Stimulated activated CD4-positive, alpha-beta T cell treated with anti-CD3 and anti-CD28 coated beads, Interleukin-12 subunit alpha, Interleukin-12 subunit beta, amount 100 ng/mL, for 4 hours (primary cell): ENCODE results near the gene RRAD.
"Not testable (repeated sequence)": the region's sequence is repeated elsewhere in the genome, so short reads cannot be mapped to it uniquely, and the experiment has no call there.

Experiments
- DNase-seq: peaks from one replicate; pipeline ENCODE4 v3.0.0-alpha.2; 2020

Gene RRAD

GRCh38 chr16:66950971-66951790, 25.8 kb upstream of the RRAD start:
- DNase-seq, result no peak

GRCh38 chr16:66950437-66950836, 25.1 kb upstream of the RRAD start:
- DNase-seq, result no peak

- DNase-seq, result no peak
These were observed 24.1 kb upstream of the RRAD start for GRCh38 chr16:66949472-66949871.

GRCh38 chr16:66948837-66949225, 23.5 kb upstream of the RRAD start:
- no peak for DNase-seq

GRCh38 chr16:66948134-66948836, 22.9 kb upstream of the RRAD start:
- no peak for DNase-seq

GRCh38 chr16:66947302-66948065, 22.1 kb upstream of the RRAD start:
- peak; percentile 80 for DNase-seq

GRCh38 chr16:66946974-66947301, 21.6 kb upstream of the RRAD start:
- DNase-seq, result no peak

GRCh38 chr16:66946541-66946940, 21.2 kb upstream of the RRAD start:
- DNase-seq, result no peak

- DNase-seq, result no peak
These were observed 20.6 kb upstream of the RRAD start for GRCh38 chr16:66945939-66946338.

GRCh38 chr16:66944971-66945370, 19.6 kb upstream of the RRAD start:
- not testable (repeated sequence) for DNase-seq

GRCh38 chr16:66944054-66944441, 18.7 kb upstream of the RRAD start:
- DNase-seq, result no peak

- no peak for DNase-seq
These were observed 18.2 kb upstream of the RRAD start for GRCh38 chr16:66943426-66944053.

- no peak for DNase-seq
These were observed 17.6 kb upstream of the RRAD start for GRCh38 chr16:66942981-66943380.

GRCh38 chr16:66940236-66940635, 14.9 kb upstream of the RRAD start:
- DNase-seq, result no peak

- DNase-seq, result no peak
These were observed 14.0 kb upstream of the RRAD start for GRCh38 chr16:66939366-66939765.

GRCh38 chr16:66937725-66938337, 12.5 kb upstream of the RRAD start:
- DNase-seq, result no peak

GRCh38 chr16:66936889-66937554, 11.7 kb upstream of the RRAD start:
- no peak for DNase-seq

GRCh38 chr16:66936462-66936861, 11.1 kb upstream of the RRAD start:
- DNase-seq, result no peak

GRCh38 chr16:66935314-66936011, 10.1 kb upstream of the RRAD start, which contains the start of gene CES2:
Gene CES2, plus strand, starts transcription at chr16:66935516. Its CDS starts 120 bp downstream, at chr16:66935636.
- DNase-seq, result no peak

GRCh38 chr16:66934839-66935313, 9.5 kb upstream of the RRAD start:
- not testable (repeated sequence) for DNase-seq

- peak; percentile 89 for DNase-seq
These were observed 9.0 kb upstream of the RRAD start, which contains the start of gene CIAO2B for GRCh38 chr16:66934138-66934838. Gene CIAO2B, minus strand, starts transcription at chr16:66934402. Its CDS starts 38 bp downstream, at chr16:66934364.
